GM19025 (cell line): ENCODE data around the gene TTC23.

Source experiments
- ATAC-seq: cut with Tn5 transposase; IDR thresholded peaks from one replicate; pipeline ENCODE4 v1.9.1; 2021; ENCODE audit warnings: mild to moderate bottlenecking, low read depth, moderate library complexity; ENCODE audit not compliant: unreplicated experiment

Gene TTC23

DNA sequence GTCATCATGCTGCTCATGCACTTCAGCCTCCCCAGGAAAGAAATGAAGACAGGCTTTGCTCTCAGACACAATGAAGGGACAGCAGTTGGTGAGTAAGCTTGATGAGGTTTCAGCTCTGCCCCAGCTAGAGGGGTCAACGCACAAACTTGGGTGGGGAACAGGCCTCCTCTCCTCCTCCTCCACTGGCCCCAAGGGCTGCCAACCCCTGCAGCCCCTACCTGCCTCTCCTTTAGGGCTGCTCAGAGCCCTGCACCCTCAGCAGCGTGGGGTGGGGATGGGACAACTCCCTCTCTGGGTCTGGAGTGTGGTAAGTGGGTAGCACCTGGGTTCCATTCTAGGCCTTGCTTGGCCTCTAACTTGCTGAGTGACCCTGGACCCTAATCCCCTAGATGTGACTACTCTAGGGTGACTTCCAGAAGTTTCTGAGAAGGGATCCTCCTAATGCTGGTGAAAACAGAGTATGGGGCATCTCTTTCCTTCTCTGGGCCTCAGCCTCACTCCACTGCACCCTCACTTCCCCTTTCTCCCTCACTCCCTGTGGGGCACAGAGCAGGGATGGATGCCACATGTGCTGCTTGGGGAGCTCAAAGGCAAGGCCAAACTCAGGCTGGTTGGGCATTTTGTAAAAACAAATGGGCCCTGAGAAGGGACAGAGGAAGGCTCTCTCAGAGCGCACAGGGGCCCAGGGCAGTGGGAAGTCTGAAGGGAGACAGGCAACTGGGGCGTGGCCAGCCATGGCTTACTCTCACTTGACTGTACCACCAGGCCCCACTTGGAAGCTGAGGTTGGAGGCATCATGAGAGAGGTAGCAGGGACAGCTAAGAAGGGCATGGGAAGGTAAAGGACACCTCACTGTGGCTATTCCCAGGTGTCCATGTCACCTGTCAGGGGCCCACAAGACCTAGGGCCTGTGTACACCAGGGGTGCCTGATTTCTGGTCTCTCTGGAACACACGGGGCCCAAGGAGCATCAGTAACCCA, 80.5 kb downstream of the TTC23 start:
- ATAC-seq: no peak

GRCh38 chr15:99167640-99168039, 81.7 kb downstream of the TTC23 start:
- no peak for ATAC-seq

DNA sequence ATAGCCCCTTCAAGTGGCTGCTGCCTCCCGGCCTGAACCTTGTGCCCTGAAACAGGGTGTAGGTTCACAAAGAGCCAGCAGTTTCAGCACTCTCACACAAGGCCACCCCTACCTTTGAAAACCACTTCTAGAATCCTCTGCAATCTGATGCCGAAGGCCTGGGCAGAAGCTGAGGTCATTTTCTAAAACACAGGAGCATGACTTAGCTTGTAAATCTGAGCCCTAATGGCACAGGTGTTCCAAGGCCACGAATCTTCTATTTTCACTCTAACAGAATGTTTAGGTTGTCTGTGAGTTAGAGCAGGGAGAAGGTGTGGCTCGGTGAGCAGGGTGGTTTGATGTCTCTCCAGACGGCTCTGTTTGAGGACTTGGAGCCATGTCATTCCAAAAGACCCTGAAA, 82.2 kb downstream of the TTC23 start:
- no peak for ATAC-seq

DNA sequence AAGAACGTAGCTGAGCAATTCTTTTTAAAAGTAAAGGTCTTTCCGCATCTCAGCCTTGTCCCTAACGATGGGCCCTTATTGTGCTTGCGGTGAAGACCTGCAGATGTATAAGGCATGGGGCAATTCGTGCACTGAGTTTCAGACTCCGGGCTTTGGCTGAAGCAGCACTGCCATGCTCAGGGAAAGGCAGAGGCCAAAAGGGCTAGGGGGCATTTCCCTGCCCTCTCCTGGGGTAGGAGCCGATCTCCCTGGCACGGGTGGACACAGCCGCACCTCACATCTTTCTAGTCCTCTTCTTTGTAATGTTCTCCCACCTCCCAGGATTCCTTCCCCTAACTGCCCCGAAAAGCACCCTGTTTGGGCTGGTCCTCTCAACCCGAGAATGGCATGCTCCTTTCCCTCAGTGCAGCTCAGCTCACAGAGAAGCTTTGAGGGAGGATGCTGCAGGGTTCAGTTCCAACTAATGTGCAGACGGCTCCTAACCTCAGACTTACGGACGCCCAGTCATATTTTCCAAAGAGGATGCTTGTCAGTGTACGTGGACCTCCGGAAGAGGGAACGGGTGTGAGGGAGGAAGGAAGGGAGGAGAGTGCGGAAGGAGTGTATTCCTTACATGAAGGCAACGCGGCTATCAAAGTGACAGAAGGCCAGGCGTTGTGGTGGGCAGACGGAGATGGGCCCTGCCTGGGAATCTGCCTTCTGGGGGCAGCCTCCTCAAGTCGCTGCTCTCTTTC, 83.3 kb downstream of the TTC23 start:
- ATAC-seq: no peak

- no peak for ATAC-seq
These were observed 84.2 kb downstream of the TTC23 start for GRCh38 chr15:99165020-99165790.

- ATAC-seq: no peak
These were observed 85.3 kb downstream of the TTC23 start for GRCh38 chr15:99164119-99164518.

- ATAC-seq: no peak
These were observed 85.9 kb downstream of the TTC23 start for GRCh38 chr15:99163271-99164062.

GRCh38 chr15:99158626-99159412, 90.6 kb downstream of the TTC23 start:
- no peak for ATAC-seq

GRCh38 chr15:99157456-99157855, 91.9 kb downstream of the TTC23 start:
- ATAC-seq: no peak

GRCh38 chr15:99155961-99156443, 93.4 kb downstream of the TTC23 start:
- no peak for ATAC-seq

GRCh38 chr15:99154271-99154670, 95.1 kb downstream of the TTC23 start:
- ATAC-seq: no peak

DNA sequence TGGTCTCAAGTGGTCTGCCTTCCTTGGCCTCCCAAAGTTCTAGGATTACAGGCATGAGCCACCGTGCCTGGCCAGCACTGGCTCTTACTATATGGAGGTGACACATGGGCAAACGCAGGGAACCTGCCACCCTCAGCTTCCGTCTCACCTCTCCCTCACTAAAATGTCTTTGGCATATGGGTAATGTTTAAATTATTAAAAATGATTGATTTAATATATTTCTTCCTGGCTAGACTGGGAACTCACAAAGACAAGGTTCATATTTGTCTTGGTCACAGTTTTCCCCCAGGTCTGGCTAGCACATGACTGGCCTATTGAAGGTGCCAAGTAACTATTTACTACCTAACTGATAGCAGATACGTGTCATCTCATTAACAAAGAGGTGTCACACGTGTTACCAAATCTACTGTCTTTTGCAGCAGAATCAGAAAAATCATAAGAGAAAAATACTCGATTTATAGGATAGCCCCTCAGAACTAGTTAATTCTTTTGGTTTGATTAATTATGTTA, 96.3 kb downstream of the TTC23 start:
- ATAC-seq: no peak

- no peak for ATAC-seq
These were observed 98.2 kb downstream of the TTC23 start for GRCh38 chr15:99151156-99151555.

DNA sequence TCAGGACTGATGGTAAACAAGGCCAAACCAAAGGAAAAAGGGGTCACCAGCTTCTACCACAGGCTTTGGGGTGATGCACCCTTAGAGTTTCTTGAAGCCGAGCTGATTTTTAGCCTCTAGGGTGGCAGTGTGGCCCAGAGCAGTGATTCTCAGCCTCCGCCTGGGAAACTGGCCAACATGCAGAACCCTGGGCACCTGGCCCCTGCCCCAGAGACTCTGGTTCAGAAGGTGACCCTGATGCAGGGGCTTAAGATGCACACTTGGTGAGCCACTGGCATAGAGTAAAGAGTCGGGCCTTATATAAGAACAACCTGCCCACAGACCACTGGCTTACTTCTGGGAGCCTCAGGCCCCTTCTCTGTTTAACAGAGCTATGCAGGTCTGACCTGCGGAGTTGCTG, 100.0 kb downstream of the TTC23 start:
- ATAC-seq: no peak

DNA sequence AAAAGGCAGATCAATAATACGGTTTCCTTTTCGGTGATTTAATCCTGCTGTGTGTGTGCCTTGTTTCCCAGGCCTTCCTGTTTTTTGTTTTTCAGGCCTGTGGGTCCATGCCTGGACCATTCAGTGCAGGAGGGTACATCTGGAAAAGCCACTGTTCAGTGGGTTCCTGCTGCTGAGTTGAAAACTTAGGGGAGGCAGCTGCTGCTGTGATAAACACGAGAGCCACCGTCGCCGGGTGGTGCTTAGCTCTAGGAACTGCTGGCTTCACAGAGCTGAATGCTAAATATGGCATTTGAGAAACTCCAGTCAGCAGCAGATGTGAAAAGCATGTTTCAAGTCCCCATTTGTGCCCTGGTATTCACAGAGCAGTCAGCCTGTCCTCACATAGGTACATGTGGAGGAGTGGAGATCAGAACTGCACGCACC, 100.5 kb downstream of the TTC23 start:
- ATAC-seq: no peak

GRCh38 chr15:99146661-99147060, 102.7 kb downstream of the TTC23 start:
- no peak for ATAC-seq

DNA sequence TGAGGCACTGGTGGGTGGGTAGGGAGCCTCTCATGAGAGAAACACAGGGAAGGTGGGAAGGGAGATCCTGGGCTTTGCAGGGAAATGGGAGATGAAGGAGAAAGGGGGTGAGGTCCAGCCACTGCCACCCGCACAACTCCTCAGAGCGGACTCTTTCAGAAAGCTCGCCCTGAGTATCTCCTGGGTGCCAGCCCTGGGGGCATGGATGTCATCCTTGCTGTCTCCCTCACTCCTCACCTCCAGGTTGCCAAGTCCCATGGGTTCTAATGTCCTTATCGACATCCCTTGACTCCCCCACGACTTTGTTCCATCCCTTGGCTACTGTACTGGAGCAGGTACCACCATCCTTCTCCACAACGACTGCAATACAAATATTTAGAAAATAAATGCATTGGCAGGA, 103.6 kb downstream of the TTC23 start:
- ATAC-seq: no peak

DNA sequence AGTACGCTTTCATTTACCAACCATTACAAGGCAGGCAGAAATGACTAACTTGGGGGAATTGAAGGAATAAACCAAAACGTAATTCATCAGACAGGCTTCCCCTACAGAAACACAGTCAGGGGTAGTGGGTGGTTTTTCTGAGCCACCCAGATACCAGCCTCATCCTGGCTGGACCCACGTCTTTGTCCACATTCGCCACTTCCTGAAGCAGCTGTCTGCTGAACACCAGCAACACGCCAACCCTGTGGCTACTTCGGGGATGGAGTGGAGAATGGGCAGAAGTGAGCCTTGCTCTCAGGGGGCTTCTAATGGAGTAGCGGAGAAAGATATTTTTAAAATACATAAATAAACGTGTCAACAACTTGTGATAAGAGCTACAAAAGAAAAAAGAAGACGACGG, 104.4 kb downstream of the TTC23 start:
- ATAC-seq: no peak
